ENCODE results near the gene IMPDH1. TPM values are rescaled to one million over a fixed set of nuclear protein-coding genes. Genes with fewer than 3 reads are reported as not detected.
A peak's percentile ranks its signal among the peaks of the same experiment; 100 is the strongest.

IMPDH1 gene
- total RNA-seq, 1 experiment from 2014 or later = 119 TPM

GRCh38 chr7:128427289-128427891 is 17.6 kb upstream of the IMPDH1 start:
- H3K36me3 ChIP-seq (ENCODE audit: low read depth) = no peaks in the 10 kb centered on the region
- ChIA-PET CTCF (interaction anchor here (0.5 to 7.3 kb wide), 20 partner anchors 11 to 996 kb away, joined by 3 to 73 read pairs (median 3); partner anchors contain the start of genes ATP6V1F and RBM28), POLR2A (ENCODE audit: unreplicated experiment) (no interaction called here)
- peaks cover 31% of the 10 kb centered on the region; the same call in 1 of the 2 replicates for H3F3A ChIP-seq (ENCODE audit: insufficient read depth, low read depth)
- no peak overlapping the region for H3K4me3 ChIP-seq
- intact Hi-C loops (cut with micrococcal nuclease; ENCODE audit: unreplicated experiment) = loop anchor here (1.0 to 5.0 kb wide), 3 partner anchors 34 to 785 kb away; no protein-coding TSS in a partner anchor
- H3K9me3 ChIP-seq (ENCODE audit: insufficient read depth, low read depth) = no peaks in the 10 kb centered on the region
- peak in 1 of 2 experiments; percentile 45 for DNase-seq
- no peaks in the 10 kb centered on the region for H4K20me1 ChIP-seq (ENCODE audit: insufficient read depth)
- H3K27ac ChIP-seq = no peak overlapping the region
- H2AFZ ChIP-seq = no peak overlapping the region
- no TSS peak for BruUV-seq (replicated peaks)
- H3K27me3 ChIP-seq (ENCODE audit: insufficient read depth, low read depth) = no peaks in the 10 kb centered on the region
- H3K79me2 ChIP-seq (ENCODE audit: low read depth) = no peaks in the 10 kb centered on the region
- TF ChIP-seq CTCF (conservative IDR thresholded peaks at IDR 0.05) (peak; percentile 91), EZH2 (IDR thresholded peaks at IDR 0.05; ENCODE audit: low read depth) (no peak)
- H3K4me2 ChIP-seq = no peak overlapping the region
- no peaks in the 10 kb centered on the region for H3K9me2 ChIP-seq (ENCODE audit: insufficient read depth)
- peaks cover 45% of the 10 kb centered on the region for H3K4me1 ChIP-seq (replicated peaks; ENCODE audit: insufficient read depth)

- no peaks in the 10 kb centered on the region for H3K9me3 ChIP-seq (ENCODE audit: insufficient read depth, low read depth)
- peaks cover 22% of the 10 kb centered on the region; the same call in 1 of the 2 replicates for H3F3A ChIP-seq (ENCODE audit: insufficient read depth, low read depth)
- intact Hi-C loops (cut with micrococcal nuclease; ENCODE audit: unreplicated experiment) = loop anchor here (1.0 to 5.0 kb wide), 4 partner anchors 28 to 786 kb away; no protein-coding TSS in a partner anchor
- H3K4me2 ChIP-seq = no peak overlapping the region
- H3K4me1 ChIP-seq (replicated peaks; ENCODE audit: insufficient read depth) = peaks cover 30% of the 10 kb centered on the region
- no peaks in the 10 kb centered on the region for H3K27me3 ChIP-seq (ENCODE audit: insufficient read depth, low read depth)
- BruUV-seq (replicated peaks) = no TSS peak
- TF ChIP-seq CTCF (conservative IDR thresholded peaks at IDR 0.05) = peak; percentile 95
- TF ChIP-seq EZH2 (IDR thresholded peaks at IDR 0.05; ENCODE audit: low read depth) = no peak
- H3K9me2 ChIP-seq (ENCODE audit: insufficient read depth) = no peaks in the 10 kb centered on the region
- H3K27ac ChIP-seq = no peak overlapping the region
- ChIA-PET POLR2A (ENCODE audit: unreplicated experiment) (no interaction called here), CTCF (interaction anchor here (0.5 to 7.3 kb wide), 11 partner anchors 9 to 133 kb away, joined by 3 to 73 read pairs (median 4); no protein-coding TSS in a partner anchor)
- no peaks in the 10 kb centered on the region for H3K79me2 ChIP-seq (ENCODE audit: low read depth)
- H3K4me3 ChIP-seq = no peak overlapping the region
- no peaks in the 10 kb centered on the region for H4K20me1 ChIP-seq (ENCODE audit: insufficient read depth)
- peak in 1 of 2 experiments; percentile 80 for DNase-seq
- no peaks in the 10 kb centered on the region for H3K36me3 ChIP-seq (ENCODE audit: low read depth)
- no peak overlapping the region for H2AFZ ChIP-seq
Measured at GRCh38 chr7:128425850-128426249, 16.1 kb upstream of the IMPDH1 start.

- Histone ChIP-seq H3K4me1 (replicated peaks; ENCODE audit: insufficient read depth) (peaks cover 19% of the 10 kb centered on the region), H3K27me3 (ENCODE audit: insufficient read depth, low read depth) (no peaks in the 10 kb centered on the region), H4K20me1 (ENCODE audit: insufficient read depth) (no peaks in the 10 kb centered on the region), H3F3A (ENCODE audit: insufficient read depth, low read depth) (peaks cover 22% of the 10 kb centered on the region; the same call in 1 of the 2 replicates), H3K9me3 (ENCODE audit: insufficient read depth, low read depth) (no peaks in the 10 kb centered on the region), H3K4me3 (no peak overlapping the region), H3K79me2 (ENCODE audit: low read depth) (no peaks in the 10 kb centered on the region), H3K9me2 (ENCODE audit: insufficient read depth) (no peaks in the 10 kb centered on the region), H3K27ac (no peak overlapping the region), H3K4me2 (no peak overlapping the region), H2AFZ (no peak overlapping the region), H3K36me3 (ENCODE audit: low read depth) (no peaks in the 10 kb centered on the region)
- CTCF ChIA-PET = interaction anchor here (0.6 to 7.3 kb wide), 11 partner anchors 8 to 1259 kb away, joined by 3 to 73 read pairs (median 4); no protein-coding TSS in a partner anchor
- no peak for DNase-seq
- POLR2A ChIA-PET (ENCODE audit: unreplicated experiment) = no interaction called here
- TF ChIP-seq CTCF (conservative IDR thresholded peaks at IDR 0.05) (no peak), EZH2 (IDR thresholded peaks at IDR 0.05; ENCODE audit: low read depth) (no peak)
- BruUV-seq (replicated peaks) = no TSS peak
- intact Hi-C loops (cut with micrococcal nuclease; ENCODE audit: unreplicated experiment) = loop anchor here (1.0 to 5.0 kb wide), 3 partner anchors 26 to 788 kb away; no protein-coding TSS in a partner anchor
Measured at GRCh38 chr7:128424686-128425275, 15.0 kb upstream of the IMPDH1 start.

Measured in PC-9 (cell line).